B cell (primary cell): Measurements from ENCODE around the gene PARD3B.

ENCODE experiments used
- CTCF ChIP-seq: fragments of 200-600 bp; IDR thresholded peaks from one replicate; pipeline ENCODE4 v1.8.0; 2022; ENCODE audit warnings: antibody characterized with exemption, mild to moderate bottlenecking
- EZH2 ChIP-seq: IDR thresholded peaks from 2 replicates; pipeline ENCODE4 v1.6.1; 2012; ENCODE audit warnings: borderline replicate concordance, low read depth, mild to moderate bottlenecking, moderate library complexity, low read length; ENCODE audit not compliant: insufficient read depth, poor library complexity, severe bottlenecking

GRCh38 chr2:205070889-205071288 lies 525.6 kb downstream of the PARD3B start:
- TF ChIP-seq CTCF (no peak), EZH2 (no peak)
